HG03575 (cell line): Measurements from ENCODE around the gene CRY1.
"Not testable (repeated sequence)": the region's sequence is repeated elsewhere in the genome, so short reads cannot be mapped to it uniquely, and the experiment has no call there.

Experiments
- ATAC-seq: cut with Tn5 transposase; IDR thresholded peaks from one replicate; pipeline ENCODE4 v1.9.1; 2021; ENCODE audit not compliant: unreplicated experiment, insufficient number of reproducible peaks, low FRiP score; ENCODE audit errors: extremely low read depth

The CRY1 gene

GRCh38 chr12:107026356-107026755, 67.0 kb downstream of the CRY1 start:
- ATAC-seq: not testable (repeated sequence)

DNA sequence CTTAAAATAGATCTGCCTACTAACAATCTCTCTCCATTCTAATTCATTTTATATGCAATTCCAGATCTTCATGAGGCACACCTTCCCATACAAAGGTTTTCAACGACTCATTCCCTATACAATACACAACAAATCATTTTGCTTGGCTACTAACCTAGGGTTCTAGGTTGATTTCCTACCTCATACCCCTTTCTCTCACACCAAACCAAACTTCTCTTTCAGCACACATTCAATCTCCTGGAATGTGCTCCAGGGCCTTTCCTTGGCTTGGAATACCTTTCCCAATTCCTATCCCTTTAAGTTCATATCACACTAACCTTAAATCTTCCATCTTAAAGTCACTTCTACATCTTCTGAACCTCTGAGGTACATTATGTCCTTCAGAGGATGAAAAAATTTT, 67.7 kb downstream of the CRY1 start:
- no peak for ATAC-seq

DNA sequence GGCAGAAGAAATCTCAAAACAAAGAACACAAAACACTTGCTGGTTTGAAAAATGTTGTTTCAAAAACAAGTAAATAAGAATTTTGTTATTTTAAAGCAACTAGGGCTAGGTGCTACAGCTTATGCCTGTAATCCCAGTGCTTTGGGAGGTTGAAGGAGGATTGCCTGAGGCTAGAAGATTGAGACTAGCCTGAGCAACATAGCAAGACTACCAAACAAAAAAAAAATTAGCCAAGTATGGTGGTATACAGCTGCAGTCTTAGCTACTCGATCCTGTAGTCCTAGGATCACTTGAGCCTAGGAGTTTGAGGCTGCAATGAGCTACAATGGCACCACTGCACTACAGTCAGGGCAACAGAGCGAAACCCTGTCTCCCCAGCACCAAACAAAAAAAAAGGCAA, 73.8 kb downstream of the CRY1 start:
- no peak for ATAC-seq

DNA sequence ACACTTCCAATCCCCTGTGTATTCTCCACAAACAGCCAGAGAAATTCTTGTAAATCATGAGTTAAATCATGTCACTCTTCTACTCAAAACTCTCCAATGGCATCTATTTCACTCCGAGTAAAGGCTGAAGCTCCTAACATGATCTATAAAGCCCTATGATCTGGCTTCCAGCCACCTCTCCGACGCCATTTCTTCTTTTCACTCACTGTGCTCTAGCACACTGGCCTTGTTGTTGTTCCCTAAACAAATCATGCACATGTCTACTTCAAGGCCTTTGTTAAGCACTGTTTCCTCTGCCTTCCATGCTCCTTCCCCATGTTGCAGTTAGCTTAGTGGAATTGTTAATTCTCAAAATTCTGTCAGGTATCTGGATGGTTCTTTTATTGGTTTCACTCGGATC, 76.3 kb downstream of the CRY1 start:
- no peak for ATAC-seq

DNA sequence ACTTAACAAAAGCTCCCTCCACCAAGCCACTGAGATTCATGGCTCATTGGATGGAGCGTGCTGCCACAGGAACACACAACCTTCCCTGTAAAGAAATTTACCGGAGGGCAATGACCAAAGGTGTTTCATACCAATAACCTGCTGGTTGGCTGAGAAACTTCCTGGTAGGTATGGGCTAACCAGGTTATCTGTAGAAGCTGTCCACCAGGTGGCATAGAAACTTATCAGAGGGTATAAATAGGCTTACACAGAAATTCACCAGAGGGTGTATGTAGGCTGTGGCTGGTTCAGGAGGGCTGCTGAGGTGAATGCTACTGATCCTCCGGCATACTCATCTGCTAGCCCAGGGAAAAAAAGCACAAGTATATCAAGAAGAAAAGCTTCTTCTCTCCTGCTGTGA, 79.3 kb downstream of the CRY1 start:
- no peak for ATAC-seq

DNA sequence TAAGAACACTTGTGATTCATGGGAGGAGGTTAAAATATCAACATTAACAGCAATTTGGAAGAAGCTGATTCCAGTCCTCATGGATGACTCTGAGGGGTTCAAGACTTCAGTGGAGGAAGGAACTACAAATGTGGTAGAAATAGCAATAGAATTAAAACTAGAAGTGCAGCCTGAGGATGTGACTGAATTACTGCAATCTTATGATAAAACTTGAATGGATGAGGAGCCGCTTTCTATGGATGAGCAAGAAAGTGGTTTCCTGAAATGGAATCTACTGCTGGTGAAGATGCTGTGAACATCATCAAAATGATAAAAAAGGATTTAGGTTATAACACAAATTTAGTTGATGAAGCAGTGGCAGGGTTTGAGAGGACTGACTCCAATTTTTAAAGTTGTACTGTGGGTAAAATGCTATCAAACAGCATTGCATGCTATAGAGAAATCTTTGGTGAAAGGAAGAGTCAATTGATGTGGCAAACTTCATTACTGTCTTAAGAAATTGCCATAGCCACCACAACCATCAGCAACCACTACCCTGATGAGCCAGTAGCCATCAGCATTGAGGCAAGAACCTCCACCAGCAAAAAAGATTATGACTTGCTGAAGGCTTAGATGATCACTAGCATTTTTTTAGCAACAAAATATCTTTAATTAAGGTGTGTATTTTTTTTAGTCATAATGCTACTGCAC, 80.5 kb downstream of the CRY1 start:
- ATAC-seq: no peak

DNA sequence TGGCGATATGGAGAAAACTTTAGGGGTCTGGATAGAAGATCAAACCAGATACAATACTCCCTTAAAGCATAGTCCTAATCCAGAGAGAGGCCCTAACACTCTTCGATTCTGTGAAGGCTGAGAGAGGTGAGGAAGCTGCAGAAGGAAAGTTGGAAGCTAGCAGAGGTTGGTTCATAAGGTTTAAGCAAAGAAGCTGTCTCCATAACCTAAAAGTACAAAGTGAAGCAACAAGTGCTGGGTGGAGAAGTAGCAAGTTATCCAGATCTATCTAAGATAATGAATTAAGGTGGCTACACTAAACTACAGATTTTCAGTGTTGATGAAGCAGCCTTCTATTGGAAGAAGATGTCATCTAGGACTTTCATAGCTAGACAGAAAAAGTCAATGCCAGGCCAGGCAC, 81.8 kb downstream of the CRY1 start:
- no peak for ATAC-seq

DNA sequence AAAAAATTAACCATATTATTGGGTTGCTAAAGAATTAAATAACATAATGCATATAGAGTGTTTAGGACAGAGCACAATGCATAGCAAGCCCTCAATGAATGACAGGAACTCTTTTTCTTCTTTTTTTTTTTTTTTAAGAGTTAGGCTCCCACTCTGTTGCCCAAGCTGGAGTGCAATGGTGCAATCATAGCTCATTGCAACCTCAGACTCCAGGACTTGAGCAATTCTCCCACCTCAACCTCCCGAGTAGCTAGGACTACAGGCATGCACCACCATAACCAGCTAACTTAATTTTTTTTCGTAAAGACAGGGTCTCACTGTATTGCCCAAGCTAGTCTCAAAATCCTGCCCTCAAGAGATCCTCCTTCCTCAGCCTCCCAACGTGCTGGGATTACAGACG, 85.9 kb downstream of the CRY1 start:
- no peak for ATAC-seq

GRCh38 chr12:107002665-107003064, 90.7 kb downstream of the CRY1 start:
- not testable (repeated sequence) for ATAC-seq

GRCh38 chr12:106999446-106999845, 93.9 kb downstream of the CRY1 start:
- no peak for ATAC-seq

DNA sequence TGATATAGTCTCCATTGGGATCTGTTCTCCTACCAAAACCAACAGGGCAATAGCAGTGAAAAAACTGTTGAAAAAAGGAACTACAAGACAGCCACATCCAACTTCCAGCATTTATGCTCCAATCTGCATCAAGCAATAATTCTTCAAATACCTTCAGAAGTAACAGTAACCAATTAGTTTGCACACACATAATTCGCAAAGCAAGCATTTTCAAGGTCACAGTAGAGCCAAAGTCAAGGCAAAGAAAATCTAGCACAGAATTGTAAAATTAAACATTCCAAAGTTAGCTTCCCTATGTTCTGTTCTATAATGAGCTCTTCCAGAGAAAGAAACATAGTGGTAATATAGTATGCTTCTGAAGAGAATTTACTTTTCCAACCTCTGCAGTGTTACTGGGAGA, 95.4 kb downstream of the CRY1 start:
- no peak for ATAC-seq

DNA sequence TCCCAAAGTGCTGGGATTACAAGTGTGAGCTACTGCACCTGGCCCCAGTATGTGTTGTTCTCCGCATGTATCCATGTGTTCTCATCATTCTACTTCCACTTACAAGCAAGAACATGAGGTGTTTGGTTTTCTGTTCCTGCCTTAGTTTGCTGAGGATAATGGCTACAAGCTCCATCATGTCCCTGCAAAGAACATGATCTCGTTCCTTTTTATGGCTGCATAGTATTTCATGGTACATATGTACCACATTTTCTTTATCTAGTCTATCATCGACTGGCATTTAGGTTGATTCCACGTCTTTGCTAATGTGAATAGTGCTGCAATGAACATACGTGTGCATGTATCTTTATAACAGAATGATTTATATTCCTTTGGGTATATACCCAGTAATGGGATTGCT, 97.2 kb downstream of the CRY1 start:
- not testable (repeated sequence) for ATAC-seq

DNA sequence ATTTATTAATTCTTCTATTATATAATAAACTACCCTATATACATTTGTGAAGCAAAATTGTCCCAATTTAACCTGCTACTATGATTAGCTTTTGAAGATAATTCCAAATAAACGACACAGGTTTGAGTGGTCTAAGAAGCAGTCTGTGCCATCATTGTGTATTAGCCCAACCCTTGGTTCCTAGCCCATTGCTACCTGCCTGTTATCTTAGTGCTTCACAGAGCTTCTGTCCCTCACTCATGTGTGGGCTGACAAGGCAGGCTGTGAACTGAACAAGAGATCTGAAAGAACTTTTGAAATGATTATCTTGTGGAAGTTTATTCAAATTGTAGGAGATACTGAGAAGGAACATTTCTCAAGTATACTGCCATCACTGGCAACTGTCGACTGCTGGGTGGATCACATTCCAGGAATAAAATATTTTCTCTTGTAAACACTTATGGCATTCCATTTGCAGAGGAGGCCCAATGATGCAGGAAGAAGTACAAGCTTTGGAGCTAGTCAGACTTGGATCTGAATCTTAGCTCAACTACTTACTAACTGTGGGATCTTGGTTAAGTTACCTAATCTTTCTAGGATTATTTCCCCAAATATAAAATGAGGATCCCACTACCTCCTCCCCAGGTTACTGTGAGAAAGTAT, 98.6 kb downstream of the CRY1 start:
- ATAC-seq: no peak

DNA sequence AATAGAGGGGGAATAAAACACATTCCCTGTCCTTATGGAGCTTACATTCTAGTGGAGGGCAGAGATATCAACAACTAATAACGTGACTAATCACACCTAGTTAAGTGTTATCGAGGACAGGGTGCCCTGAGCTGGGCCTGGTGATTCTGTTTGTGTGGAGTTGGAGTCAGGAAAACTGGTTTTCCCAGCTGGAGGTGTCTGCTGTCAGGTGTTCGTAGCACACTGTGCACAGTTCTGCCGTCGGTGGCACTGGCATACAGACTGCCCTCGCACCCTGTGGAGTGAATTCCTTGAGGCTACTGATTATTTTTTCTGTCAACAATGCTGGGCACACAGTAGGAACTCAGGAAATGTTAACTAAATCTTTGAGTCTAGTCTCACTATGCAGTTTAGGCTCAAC, 105.5 kb downstream of the CRY1 start:
- no peak for ATAC-seq

DNA sequence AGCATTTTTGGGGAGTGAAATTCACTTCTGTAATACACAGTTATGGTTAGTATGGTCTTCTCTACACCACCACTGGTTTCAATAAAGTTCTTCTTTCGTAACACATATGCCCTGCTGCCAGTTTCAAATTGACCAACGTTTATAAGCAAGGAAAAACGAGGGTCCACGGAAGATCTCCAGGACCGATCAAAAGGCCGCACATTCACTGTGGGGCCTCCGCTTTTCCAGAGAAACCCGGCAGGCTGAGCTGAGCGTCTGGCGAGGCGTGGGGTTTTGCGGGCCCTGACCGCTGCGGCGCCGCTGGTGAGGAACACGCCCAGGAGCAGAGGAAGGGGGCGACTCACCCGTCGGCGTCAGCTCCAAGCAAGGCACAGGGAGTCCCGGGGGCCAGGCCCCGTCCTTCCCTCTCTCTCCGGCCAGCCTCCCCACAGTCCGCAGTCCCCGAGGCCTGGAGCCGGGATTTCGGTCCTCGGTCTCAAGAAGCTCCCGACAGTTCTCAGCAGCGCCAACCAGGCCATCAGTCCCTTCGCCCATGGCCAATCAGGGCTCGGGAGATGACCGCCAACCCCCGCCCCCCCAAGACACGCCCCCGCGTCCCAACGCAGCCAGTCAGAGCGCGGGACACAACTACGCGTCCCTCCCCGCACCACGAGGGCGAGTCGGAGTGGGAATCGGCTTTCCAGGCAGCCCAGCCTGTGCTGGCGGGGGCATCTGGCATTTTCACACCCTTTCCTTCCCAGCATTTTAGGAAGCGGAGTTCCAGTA, 106.5 kb downstream of the CRY1 start, which contains the start of gene MTERF2:
MTERF2 (minus strand) TSS at position 522 of the 765 bp plus-strand sequence. CDS start 8,432 bp downstream, outside the sequence.
- peak; percentile 63 for ATAC-seq

GRCh38 chr12:106986135-106986534, 107.2 kb downstream of the CRY1 start:
- ATAC-seq: no peak

DNA sequence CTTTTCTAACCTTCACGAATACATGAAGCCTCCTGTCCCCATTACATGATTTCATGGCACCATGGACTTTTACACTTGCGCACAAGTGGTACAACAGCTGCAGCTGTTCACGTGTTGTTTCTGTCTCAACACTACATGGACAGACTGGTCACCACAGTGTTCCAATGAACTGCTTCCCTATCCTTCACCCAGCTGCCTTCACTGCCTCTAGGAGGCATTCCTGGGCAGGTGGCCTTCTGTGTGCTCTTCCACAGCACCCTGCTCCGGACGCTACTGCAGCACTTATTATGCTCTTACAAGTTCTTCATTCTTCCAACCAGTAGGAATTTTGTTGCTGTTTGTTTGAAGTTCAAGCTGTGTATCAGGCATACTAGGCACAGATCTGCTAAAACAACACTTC, 107.9 kb downstream of the CRY1 start:
- no peak for ATAC-seq

DNA sequence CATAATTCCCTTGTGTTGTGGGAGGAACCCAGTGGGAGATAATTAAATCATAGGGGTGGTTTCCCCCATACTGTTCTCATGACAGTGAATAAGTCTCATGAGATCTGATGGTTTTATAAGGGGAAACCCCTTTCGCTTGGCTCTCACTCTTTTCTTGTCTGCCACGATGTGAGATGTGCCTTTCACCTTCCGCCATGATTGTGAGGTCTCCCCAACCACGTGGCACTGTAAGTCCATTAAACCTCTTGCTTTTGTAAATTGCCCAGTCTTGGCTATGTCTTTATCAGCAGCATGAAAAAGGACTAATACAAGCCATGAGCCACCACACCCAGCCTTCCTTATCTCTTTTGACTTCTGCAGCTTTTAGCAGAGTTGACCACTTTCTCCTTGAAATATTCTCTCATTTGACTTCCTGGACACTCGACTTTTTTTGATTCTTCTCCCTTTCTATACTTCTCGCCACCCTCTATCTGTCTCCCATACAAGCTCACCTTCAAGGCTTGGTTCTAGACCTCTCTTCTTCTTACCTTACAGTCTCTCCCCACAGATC, 108.7 kb downstream of the CRY1 start:
- no peak for ATAC-seq

DNA sequence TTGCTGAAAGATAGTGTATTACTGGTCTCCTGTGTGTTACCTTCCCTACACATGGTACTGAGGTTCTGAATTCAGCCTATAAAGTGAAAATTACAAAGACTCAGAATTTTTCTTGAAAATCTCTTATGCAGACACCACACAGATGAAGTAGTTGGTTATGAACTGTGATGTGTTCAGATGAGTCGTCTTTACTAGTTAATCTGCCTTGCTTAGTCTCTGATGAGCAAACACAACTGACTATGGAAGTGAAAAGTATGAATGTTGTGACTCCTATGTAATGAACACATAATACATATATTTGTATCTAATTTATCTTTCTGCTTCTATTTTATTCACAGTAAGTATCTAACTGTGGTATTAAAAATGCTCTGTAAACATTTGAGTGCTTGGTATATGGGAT, 111.1 kb downstream of the CRY1 start:
- ATAC-seq: no peak

DNA sequence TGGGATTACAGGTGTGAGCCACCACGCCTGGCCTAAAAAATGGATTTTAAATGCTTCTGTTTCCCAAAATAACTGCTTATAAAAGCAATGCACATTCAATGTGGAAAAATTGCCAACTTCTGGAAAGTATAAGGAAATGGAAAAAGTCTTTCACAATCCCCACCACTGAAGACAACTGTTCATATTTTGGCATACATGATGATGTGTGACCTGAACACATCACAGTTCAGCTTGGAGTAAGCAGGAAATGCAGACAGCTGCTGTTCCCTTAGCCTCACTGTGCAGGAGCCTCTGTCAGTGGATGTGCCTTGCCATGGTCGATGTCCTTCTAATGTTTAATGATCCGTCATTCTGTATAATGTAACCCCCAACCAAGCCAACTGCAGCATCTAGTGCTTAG, 111.6 kb downstream of the CRY1 start:
- no peak for ATAC-seq
